ENCODE results near the gene SNX32. TPM values are rescaled to one million over a fixed set of nuclear protein-coding genes. Genes with fewer than 3 reads are reported as not detected.

SNX32 gene
- total RNA-seq, 4 donors from 2014 or later = 0.45 TPM; not detected in 3

- Histone ChIP-seq H3K4me3 (replicated peaks in 1 of 3) (no peak overlapping the region), H3K4me1 (peaks cover 21 to 39% of the 10 kb centered on the region in 2 donors), H3K27ac (no peak overlapping the region), H3K9me3 (no peaks in the 10 kb centered on the region), H3K36me3 (no peaks in the 10 kb centered on the region), H3K27me3 (peaks cover 9% of the 10 kb centered on the region)
- intact Hi-C loops (cut with DNase I) = no loop called here
- no peak for TF ChIP-seq POLR2A (IDR thresholded peaks at IDR 0.05)
- TF ChIP-seq CTCF (IDR thresholded peaks at IDR 0.05) = no peak
- no peak for DNase-seq
- WGBS, 2 donors = 91 to 93% methylated on average over 14 of the region's 14 CpGs
Measured at GRCh38 chr11:65896034-65896999, 62.6 kb downstream of the SNX32 start.

GRCh38 chr11:65897020-65897471 lies 63.3 kb downstream of the SNX32 start:
- 92 to 93% methylated on average over 4 of the region's 4 CpGs for whole genome bisulfite sequencing, 2 donors
- Histone ChIP-seq H3K9me3 (no peaks in the 10 kb centered on the region), H3K27ac (no peak overlapping the region), H3K27me3 (peaks cover 9% of the 10 kb centered on the region), H3K36me3 (no peaks in the 10 kb centered on the region), H3K4me3 (replicated peaks in 1 of 3) (no peak overlapping the region), H3K4me1 (peaks cover 15 to 32% of the 10 kb centered on the region in 2 donors)
- no peak for DNase-seq
- intact Hi-C loops (cut with DNase I) = no loop called here
- TF ChIP-seq POLR2A (IDR thresholded peaks at IDR 0.05) = no peak
- TF ChIP-seq CTCF (IDR thresholded peaks at IDR 0.05) = no peak

- no peaks in the 10 kb centered on the region for H3K36me3 ChIP-seq
- no peak overlapping the region for H3K27ac ChIP-seq
- DNase-seq = no peak
- peaks cover 9% of the 10 kb centered on the region for H3K27me3 ChIP-seq
- intact Hi-C loops (cut with DNase I) = no loop called here
- H3K4me1 ChIP-seq = peaks cover 14 to 15% of the 10 kb centered on the region in 2 donors
- TF ChIP-seq POLR2A (IDR thresholded peaks at IDR 0.05) = no peak
- no peak for TF ChIP-seq CTCF (IDR thresholded peaks at IDR 0.05)
- no peaks in the 10 kb centered on the region for H3K9me3 ChIP-seq
- 29 to 66% methylated on average over 9 to 27 of the region's 28 CpGs for WGBS, 2 donors
- peak overlapping the region in 1 of 3 donors; percentile 46 for H3K4me3 ChIP-seq (replicated peaks in 1 of 3)
Measured at GRCh38 chr11:65898656-65899355, 65.0 kb downstream of the SNX32 start.

- peaks cover 13 to 15% of the 10 kb centered on the region in 2 donors for H3K4me1 ChIP-seq
- TF ChIP-seq CTCF (IDR thresholded peaks at IDR 0.05) = no peak
- no peak for TF ChIP-seq POLR2A (IDR thresholded peaks at IDR 0.05)
- peak; percentile 40 to 41 for DNase-seq
- intact Hi-C loops (cut with DNase I) = no loop called here
- H3K36me3 ChIP-seq = no peaks in the 10 kb centered on the region
- H3K4me3 ChIP-seq (replicated peaks in 1 of 3) = peak overlapping the region in 2 of 3 donors; percentile 37 to 46
- peaks cover 9% of the 10 kb centered on the region for H3K27me3 ChIP-seq
- no peaks in the 10 kb centered on the region for H3K9me3 ChIP-seq
- peak overlapping the region in 2 of 3 donors; percentile 30 to 42 for H3K27ac ChIP-seq
- WGBS, 2 donors = 1 to 4% methylated on average over 9 to 15 of the region's 78 CpGs
Measured at GRCh38 chr11:65899356-65900124, 65.8 kb downstream of the SNX32 start.
